ENCODE data around the gene TMEM97. TPM values are rescaled to one million over a fixed set of nuclear protein-coding genes. Genes with fewer than 3 reads are reported as not detected.

The TMEM97 gene
- total and polyA plus RNA-seq, 9 of the 15 experiments (the other 6 are each of a cell fraction or from before 2014, with no cell fraction given) = 34.6 to 121 (median 76.0) TPM

DNA sequence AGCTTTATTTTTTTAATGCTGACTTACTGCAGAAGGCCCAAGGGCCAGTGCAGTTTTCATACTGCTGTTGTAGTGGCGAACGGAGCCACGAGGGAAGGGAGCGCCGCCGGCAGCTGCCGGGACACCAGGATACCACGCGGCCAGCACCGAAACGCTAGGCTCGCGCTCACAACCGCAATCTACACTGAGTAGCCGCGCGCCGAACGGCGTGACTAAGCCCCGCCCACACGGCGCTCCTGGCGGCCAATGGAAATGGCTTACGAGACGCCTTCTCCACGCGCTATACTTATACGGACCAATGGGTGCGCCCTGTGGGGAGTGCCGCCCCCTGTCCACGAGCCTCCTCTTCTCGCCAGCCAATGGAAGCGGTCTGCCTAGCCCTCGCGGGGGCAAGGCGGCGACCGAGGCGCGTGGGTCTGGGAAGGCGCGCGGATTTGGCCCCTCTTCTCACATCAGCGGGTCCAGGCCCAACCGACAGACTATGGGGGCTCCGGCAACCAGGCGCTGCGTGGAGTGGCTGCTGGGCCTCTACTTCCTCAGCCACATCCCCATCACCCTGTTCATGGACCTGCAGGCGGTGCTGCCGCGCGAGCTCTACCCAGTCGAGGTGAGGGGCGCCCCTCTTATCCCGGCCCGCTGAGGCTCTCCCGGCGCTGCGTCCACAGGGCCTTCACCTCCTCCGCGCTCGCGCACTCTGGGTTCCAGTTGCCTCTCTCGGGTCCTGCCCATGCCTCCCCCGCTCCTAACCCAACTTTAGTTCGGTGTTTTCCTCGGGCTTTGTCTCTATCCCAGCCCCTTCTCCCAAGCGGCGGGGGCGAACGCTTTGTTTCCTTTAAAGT, at the start of gene TMEM97 (continued):
- TF ChIP-seq CCAR2 (IDR thresholded peaks at IDR 0.05; ENCODE audit: low read depth, low read length) (no peak), MCM7 (IDR thresholded peaks at IDR 0.05) (no peak), MYNN (IDR thresholded peaks at IDR 0.05) (no peak), MYNN (CRISPR knock-in tag; IDR thresholded peaks at IDR 0.05) (no peak), ZNF347 (CRISPR knock-in tag; IDR thresholded peaks at IDR 0.05; ENCODE audit: low read depth) (no peak), ZNF311 (CRISPR knock-in tag; IDR thresholded peaks at IDR 0.05) (no peak), POLR3G (IDR thresholded peaks at IDR 0.05; ENCODE audit: extremely low read depth, insufficient read length, insufficient replicate concordance) (no peak), ZNF263 (CRISPR knock-in tag; IDR thresholded peaks at IDR 0.05; ENCODE audit: borderline replicate concordance) (no peak), MTA2 (IDR thresholded peaks at IDR 0.05; ENCODE audit: low read depth) (no peak), NONO (IDR thresholded peaks at IDR 0.05; ENCODE audit: low read depth in 2 of 2, low read length in 1 of 2) (no peak), MECOM (CRISPR knock-in tag; IDR thresholded peaks at IDR 0.05) (no peak), SIRT6 (IDR thresholded peaks at IDR 0.05; ENCODE audit: low read depth, low read length) (no peak), NR2F6 (CRISPR knock-in tag; IDR thresholded peaks at IDR 0.05) (no peak), NELFE (IDR thresholded peaks at IDR 0.05; ENCODE audit: insufficient read depth, insufficient read length) (no peak), HMG20A (CRISPR knock-in tag; conservative IDR thresholded peaks at IDR 0.05) (no peak), RFX5 (IDR thresholded peaks at IDR 0.05; ENCODE audit: low read depth, low read length) (no peak), SUPT5H (IDR thresholded peaks at IDR 0.05) (peak; percentile 91), CHD2 (IDR thresholded peaks at IDR 0.05; ENCODE audit: low read depth, low read length) (peak; percentile 72; the same call in 1 of the 2 replicates), STAG1 (CRISPR knock-in tag; IDR thresholded peaks at IDR 0.05; ENCODE audit: borderline replicate concordance) (no peak), L3MBTL2 (IDR thresholded peaks at IDR 0.05) (peak; percentile 93), MCM2 (IDR thresholded peaks at IDR 0.05; ENCODE audit: low read depth) (no peak), LARP7 (IDR thresholded peaks at IDR 0.05) (no peak), ZNF696 (CRISPR knock-in tag; conservative IDR thresholded peaks at IDR 0.05) (no peak), TAF15 (IDR thresholded peaks at IDR 0.05; ENCODE audit: low read depth, low read length) (no peak), ZKSCAN1 (IDR thresholded peaks at IDR 0.05; ENCODE audit: low read depth, low read length) (peak; percentile 25; the same call in 1 of the 2 replicates)
- TF ChIP-seq, protein P1, sequence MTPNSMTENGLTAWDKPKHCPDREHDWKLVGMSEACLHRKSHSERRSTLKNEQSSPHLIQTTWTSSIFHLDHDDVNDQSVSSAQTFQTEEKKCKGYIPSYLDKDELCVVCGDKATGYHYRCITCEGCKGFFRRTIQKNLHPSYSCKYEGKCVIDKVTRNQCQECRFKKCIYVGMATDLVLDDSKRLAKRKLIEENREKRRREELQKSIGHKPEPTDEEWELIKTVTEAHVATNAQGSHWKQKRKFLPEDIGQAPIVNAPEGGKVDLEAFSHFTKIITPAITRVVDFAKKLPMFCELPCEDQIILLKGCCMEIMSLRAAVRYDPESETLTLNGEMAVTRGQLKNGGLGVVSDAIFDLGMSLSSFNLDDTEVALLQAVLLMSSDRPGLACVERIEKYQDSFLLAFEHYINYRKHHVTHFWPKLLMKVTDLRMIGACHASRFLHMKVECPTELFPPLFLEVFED (CRISPR knock-in tag; conservative IDR thresholded peaks at IDR 0.05) = no peak
- TF ChIP-seq, protein P2, sequence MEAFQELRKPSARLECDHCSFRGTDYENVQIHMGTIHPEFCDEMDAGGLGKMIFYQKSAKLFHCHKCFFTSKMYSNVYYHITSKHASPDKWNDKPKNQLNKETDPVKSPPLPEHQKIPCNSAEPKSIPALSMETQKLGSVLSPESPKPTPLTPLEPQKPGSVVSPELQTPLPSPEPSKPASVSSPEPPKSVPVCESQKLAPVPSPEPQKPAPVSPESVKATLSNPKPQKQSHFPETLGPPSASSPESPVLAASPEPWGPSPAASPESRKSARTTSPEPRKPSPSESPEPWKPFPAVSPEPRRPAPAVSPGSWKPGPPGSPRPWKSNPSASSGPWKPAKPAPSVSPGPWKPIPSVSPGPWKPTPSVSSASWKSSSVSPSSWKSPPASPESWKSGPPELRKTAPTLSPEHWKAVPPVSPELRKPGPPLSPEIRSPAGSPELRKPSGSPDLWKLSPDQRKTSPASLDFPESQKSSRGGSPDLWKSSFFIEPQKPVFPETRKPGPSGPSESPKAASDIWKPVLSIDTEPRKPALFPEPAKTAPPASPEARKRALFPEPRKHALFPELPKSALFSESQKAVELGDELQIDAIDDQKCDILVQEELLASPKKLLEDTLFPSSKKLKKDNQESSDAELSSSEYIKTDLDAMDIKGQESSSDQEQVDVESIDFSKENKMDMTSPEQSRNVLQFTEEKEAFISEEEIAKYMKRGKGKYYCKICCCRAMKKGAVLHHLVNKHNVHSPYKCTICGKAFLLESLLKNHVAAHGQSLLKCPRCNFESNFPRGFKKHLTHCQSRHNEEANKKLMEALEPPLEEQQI (IDR thresholded peaks at IDR 0.05) = no peak
- TF ChIP-seq, protein P3, sequence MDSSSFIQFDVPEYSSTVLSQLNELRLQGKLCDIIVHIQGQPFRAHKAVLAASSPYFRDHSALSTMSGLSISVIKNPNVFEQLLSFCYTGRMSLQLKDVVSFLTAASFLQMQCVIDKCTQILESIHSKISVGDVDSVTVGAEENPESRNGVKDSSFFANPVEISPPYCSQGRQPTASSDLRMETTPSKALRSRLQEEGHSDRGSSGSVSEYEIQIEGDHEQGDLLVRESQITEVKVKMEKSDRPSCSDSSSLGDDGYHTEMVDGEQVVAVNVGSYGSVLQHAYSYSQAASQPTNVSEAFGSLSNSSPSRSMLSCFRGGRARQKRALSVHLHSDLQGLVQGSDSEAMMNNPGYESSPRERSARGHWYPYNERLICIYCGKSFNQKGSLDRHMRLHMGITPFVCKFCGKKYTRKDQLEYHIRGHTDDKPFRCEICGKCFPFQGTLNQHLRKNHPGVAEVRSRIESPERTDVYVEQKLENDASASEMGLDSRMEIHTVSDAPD (CRISPR knock-in tag; IDR thresholded peaks at IDR 0.05) = no peak

Measured in K562 (cell line).